GM23338 (cell line): ENCODE data around the gene MUC13. TPM values are rescaled to one million over a fixed set of nuclear protein-coding genes. Genes with fewer than 3 reads are reported as not detected.

Source experiments
- ATAC-seq: fragments of 200-7000 bp; cut with Tn5 transposase; 3 replicates; pipeline ENCODE4 v1.9.1; 2020
- DNase-seq: peaks from one replicate; pipeline ENCODE4 v3.0.0-alpha.2; 2015; ENCODE audit warnings: low spot score
- H2AFZ ChIP-seq: fragments of 200-600 bp; sonication (generic); 2 replicates; pipeline ENCODE4 v1.8.0; 2016; ENCODE audit warnings: antibody characterized with exemption, mild to moderate bottlenecking, moderate library complexity
- H3F3A ChIP-seq: fragments of 200-600 bp; sonication (generic); replicated peaks from 2 replicates; pipeline ENCODE4 v1.8.0; 2017; ENCODE audit warnings: antibody characterized with exemption, mixed run types, low read depth
- H3K27ac ChIP-seq: fragments of 200-600 bp; sonication (generic); 2 replicates; pipeline ENCODE4 v1.6.1; 2016; ENCODE audit warnings: low read depth
- H3K27me3 ChIP-seq: fragments of 200-600 bp; sonication (generic); 2 replicates; pipeline ENCODE4 v1.8.0; 2016; ENCODE audit warnings: mild to moderate bottlenecking, mixed run types, moderate library complexity; ENCODE audit not compliant: insufficient read depth
- H3K36me3 ChIP-seq: fragments of 200-600 bp; sonication (generic); 2 replicates; pipeline ENCODE4 v1.8.0; 2016; ENCODE audit warnings: mild to moderate bottlenecking; ENCODE audit not compliant: insufficient read depth
- H3K4me1 ChIP-seq: fragments of 200-600 bp; sonication (generic); 2 replicates; pipeline ENCODE4 v1.8.0; 2016; ENCODE audit warnings: mild to moderate bottlenecking, moderate library complexity; ENCODE audit not compliant: insufficient read depth
- H3K4me2 ChIP-seq: fragments of 200-600 bp; sonication (generic); 2 replicates; pipeline ENCODE4 v1.7.1; 2017; ENCODE audit warnings: mixed run types
- H3K4me3 ChIP-seq: fragments of 200-600 bp; sonication (generic); 2 replicates; pipeline ENCODE4 v1.6.1; 2016; ENCODE audit warnings: mixed run types
- H3K79me2 ChIP-seq: fragments of 200-600 bp; sonication (generic); replicated peaks from 2 replicates; pipeline ENCODE4 v1.8.0; 2017; ENCODE audit warnings: mild to moderate bottlenecking; ENCODE audit not compliant: insufficient read depth
- H3K9me2 ChIP-seq: fragments of 200-600 bp; sonication (generic); 2 replicates; pipeline ENCODE4 v1.8.0; 2017; ENCODE audit not compliant: insufficient read depth
- H4K20me1 ChIP-seq: fragments of 200-600 bp; sonication (generic); replicated peaks from 2 replicates; pipeline ENCODE4 v1.8.0; 2017; ENCODE audit warnings: mild to moderate bottlenecking; ENCODE audit not compliant: insufficient read depth
- H3K27ac Mint-ChIP-seq: 2 replicates; pipeline ENCODE4 v1.8.0; 2020; ENCODE audit warnings: inconsistent platforms, mild to moderate bottlenecking, moderate library complexity, mixed read lengths
- H3K27me3 Mint-ChIP-seq: 3 replicates; pipeline ENCODE4 v1.8.0; 2022; ENCODE audit warnings: low read depth, mild to moderate bottlenecking, moderate library complexity, mixed read lengths, inconsistent platforms; ENCODE audit not compliant: insufficient read depth, poor library complexity
- H3K36me3 Mint-ChIP-seq: 3 replicates; pipeline ENCODE4 v1.8.0; 2021; ENCODE audit warnings: low read depth, mild to moderate bottlenecking, inconsistent platforms, moderate library complexity, mixed read lengths
- H3K4me1 Mint-ChIP-seq: 3 replicates; pipeline ENCODE4 v1.8.0; 2020; ENCODE audit warnings: mild to moderate bottlenecking, inconsistent platforms, mixed read lengths
- H3K4me3 Mint-ChIP-seq: 3 replicates; pipeline ENCODE4 v1.8.0; 2021; ENCODE audit warnings: moderate library complexity, mild to moderate bottlenecking, inconsistent platforms, mixed read lengths
- H3K9me3 Mint-ChIP-seq: 3 replicates; pipeline ENCODE4 v1.8.0; 2020; ENCODE audit warnings: moderate library complexity, mild to moderate bottlenecking, inconsistent platforms, mixed read lengths
- CREB1 ChIP-seq: fragments of 250-450 bp; sonication (Bioruptor Pico); IDR thresholded peaks from 2 replicates; pipeline ENCODE4 v1.5.0; 2020; ENCODE audit warnings: low read depth, mild to moderate bottlenecking, moderate library complexity
- ETS1 ChIP-seq: IDR thresholded peaks from 2 replicates; pipeline ENCODE4 v1.6.1; 2016; ENCODE audit warnings: antibody characterized with exemption
- EZH2 ChIP-seq: fragments of 200-600 bp; sonication (generic); IDR thresholded peaks from one replicate; pipeline ENCODE4 v1.8.0; 2017; ENCODE audit warnings: antibody characterized with exemption, mild to moderate bottlenecking, low read depth; ENCODE audit not compliant: unreplicated experiment
- EZH2phosphoT487 ChIP-seq: fragments of 200-600 bp; sonication (generic); IDR thresholded peaks from one replicate; pipeline ENCODE4 v1.8.1; 2018; ENCODE audit warnings: antibody characterized with exemption; ENCODE audit not compliant: unreplicated experiment
- JUNB ChIP-seq: IDR thresholded peaks from one replicate; pipeline ENCODE4 v1.6.1; 2016; ENCODE audit warnings: antibody characterized with exemption; ENCODE audit not compliant: unreplicated experiment
- NANOG ChIP-seq: IDR thresholded peaks from 2 replicates; pipeline ENCODE4 v1.6.1; 2016; ENCODE audit warnings: antibody characterized with exemption, borderline replicate concordance
- POLR2AphosphoS5 ChIP-seq: IDR thresholded peaks from 2 replicates; pipeline ENCODE4 v1.6.1; 2016; ENCODE audit warnings: antibody characterized with exemption, low read depth
- ZNF114 ChIP-seq: fragments of 250-450 bp; sonication (Bioruptor Pico); IDR thresholded peaks from 2 replicates; pipeline ENCODE4 v1.5.0; 2020; ENCODE audit warnings: mild to moderate bottlenecking, moderate library complexity
- ZNF331 ChIP-seq: fragments of 250-450 bp; sonication (Bioruptor Pico); IDR thresholded peaks from 2 replicates; pipeline ENCODE4 v1.5.0; 2020; ENCODE audit warnings: low read depth, mild to moderate bottlenecking, moderate library complexity
- polyA plus RNA-seq: library from polyadenylated mRNA; unstranded; fragments of >200 nt; fragmentation: Nextera tagmentation; extraction: Ambion mirVana; gene quantifications from 2 replicates; pipeline ENCODE4 v1.2.1, GENCODE V29; 2016
- total RNA-seq: library from RNA; depleted of rRNA; stranded (reverse); fragments of >200 nt; shearing (Covaris generic); gene quantifications from 2 replicates; pipeline ENCODE4 v1.2.3, GENCODE V29; 2014
- TF ChIP-seq, protein P1 (sequence below): fragments of 250-450 bp; sonication (Bioruptor Pico); IDR thresholded peaks from 2 replicates; pipeline ENCODE4 v1.5.0; 2020; ENCODE audit warnings: mild to moderate bottlenecking, moderate library complexity
- TF ChIP-seq, protein P2 (sequence below): IDR thresholded peaks from one replicate; pipeline ENCODE4 v1.6.1; 2018; ENCODE audit warnings: antibody characterized with exemption; ENCODE audit not compliant: unreplicated experiment

Gene MUC13
- total and polyA plus RNA-seq, 2 experiments from 2014 or later: not detected

DNA sequence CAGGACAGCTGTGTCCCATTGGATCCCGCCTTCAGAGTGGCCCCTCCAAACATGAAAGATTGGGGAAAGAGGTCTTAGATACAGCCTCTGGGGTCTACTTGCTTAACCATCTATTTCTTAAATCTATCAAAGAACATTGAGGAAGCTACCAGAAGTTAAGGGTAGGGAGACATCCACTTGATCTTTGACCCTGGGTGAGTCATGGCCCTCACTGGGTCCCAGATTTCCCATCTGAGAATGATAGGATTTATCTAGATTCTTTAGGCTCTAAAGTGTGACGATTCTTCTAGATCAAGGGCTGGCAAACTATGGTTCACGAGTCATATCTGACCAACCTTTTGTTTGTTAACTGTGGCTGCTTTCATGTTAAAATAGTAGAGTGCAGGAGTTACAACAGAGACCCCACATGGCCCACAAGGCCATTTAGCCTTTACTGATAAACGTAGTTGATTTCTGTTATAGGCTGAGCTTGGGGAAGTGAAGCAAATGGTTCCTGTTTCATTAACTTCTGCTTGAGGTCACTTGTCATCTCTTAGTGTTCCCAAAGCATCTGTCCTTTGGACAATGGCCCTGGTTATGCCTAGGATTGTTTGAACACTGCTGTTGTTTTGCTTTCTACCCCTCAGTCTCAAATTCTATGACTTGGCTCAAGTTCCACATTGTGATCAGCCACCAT, 8.0 kb downstream of the MUC13 start:
- H3K4me1 ChIP-seq: no peaks in the 10 kb centered on the region
- no peaks in the 10 kb centered on the region for H3K9me3 Mint-ChIP-seq
- H3K4me1 Mint-ChIP-seq: no peaks in the 10 kb centered on the region
- TF ChIP-seq ZNF114 (CRISPR knock-in tag) (no peak), CREB1 (CRISPR knock-in tag) (no peak), EZH2phosphoT487 (no peak), ETS1 (no peak), POLR2AphosphoS5 (no peak), EZH2 (no peak), ZNF331 (no peak), JUNB (no peak), NANOG (no peak)
- TF ChIP-seq, protein P1, sequence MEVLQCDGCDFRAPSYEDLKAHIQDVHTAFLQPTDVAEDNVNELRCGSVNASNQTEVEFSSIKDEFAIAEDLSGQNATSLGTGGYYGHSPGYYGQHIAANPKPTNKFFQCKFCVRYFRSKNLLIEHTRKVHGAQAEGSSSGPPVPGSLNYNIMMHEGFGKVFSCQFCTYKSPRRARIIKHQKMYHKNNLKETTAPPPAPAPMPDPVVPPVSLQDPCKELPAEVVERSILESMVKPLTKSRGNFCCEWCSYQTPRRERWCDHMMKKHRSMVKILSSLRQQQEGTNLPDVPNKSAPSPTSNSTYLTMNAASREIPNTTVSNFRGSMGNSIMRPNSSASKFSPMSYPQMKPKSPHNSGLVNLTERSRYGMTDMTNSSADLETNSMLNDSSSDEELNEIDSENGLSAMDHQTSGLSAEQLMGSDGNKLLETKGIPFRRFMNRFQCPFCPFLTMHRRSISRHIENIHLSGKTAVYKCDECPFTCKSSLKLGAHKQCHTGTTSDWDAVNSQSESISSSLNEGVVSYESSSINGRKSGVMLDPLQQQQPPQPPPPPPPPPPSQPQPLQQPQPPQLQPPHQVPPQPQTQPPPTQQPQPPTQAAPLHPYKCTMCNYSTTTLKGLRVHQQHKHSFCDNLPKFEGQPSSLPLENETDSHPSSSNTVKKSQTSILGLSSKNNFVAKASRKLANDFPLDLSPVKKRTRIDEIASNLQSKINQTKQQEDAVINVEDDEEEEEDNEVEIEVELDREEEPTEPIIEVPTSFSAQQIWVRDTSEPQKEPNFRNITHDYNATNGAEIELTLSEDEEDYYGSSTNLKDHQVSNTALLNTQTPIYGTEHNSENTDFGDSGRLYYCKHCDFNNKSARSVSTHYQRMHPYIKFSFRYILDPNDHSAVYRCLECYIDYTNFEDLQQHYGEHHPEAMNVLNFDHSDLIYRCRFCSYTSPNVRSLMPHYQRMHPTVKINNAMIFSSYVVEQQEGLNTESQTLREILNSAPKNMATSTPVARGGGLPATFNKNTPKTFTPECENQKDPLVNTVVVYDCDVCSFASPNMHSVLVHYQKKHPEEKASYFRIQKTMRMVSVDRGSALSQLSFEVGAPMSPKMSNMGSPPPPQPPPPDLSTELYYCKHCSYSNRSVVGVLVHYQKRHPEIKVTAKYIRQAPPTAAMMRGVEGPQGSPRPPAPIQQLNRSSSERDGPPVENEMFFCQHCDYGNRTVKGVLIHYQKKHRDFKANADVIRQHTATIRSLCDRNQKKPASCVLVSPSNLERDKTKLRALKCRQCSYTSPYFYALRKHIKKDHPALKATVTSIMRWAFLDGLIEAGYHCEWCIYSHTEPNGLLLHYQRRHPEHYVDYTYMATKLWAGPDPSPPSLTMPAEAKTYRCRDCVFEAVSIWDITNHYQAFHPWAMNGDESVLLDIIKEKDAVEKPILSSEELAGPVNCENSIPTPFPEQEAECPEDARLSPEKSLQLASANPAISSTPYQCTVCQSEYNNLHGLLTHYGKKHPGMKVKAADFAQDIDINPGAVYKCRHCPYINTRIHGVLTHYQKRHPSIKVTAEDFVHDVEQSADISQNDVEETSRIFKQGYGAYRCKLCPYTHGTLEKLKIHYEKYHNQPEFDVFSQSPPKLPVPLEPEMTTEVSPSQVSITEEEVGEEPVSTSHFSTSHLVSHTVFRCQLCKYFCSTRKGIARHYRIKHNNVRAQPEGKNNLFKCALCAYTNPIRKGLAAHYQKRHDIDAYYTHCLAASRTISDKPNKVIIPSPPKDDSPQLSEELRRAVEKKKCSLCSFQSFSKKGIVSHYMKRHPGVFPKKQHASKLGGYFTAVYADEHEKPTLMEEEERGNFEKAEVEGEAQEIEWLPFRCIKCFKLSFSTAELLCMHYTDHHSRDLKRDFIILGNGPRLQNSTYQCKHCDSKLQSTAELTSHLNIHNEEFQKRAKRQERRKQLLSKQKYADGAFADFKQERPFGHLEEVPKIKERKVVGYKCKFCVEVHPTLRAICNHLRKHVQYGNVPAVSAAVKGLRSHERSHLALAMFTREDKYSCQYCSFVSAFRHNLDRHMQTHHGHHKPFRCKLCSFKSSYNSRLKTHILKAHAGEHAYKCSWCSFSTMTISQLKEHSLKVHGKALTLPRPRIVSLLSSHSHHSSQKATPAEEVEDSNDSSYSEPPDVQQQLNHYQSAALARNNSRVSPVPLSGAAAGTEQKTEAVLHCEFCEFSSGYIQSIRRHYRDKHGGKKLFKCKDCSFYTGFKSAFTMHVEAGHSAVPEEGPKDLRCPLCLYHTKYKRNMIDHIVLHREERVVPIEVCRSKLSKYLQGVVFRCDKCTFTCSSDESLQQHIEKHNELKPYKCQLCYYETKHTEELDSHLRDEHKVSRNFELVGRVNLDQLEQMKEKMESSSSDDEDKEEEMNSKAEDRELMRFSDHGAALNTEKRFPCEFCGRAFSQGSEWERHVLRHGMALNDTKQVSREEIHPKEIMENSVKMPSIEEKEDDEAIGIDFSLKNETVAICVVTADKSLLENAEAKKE (CRISPR knock-in tag): no peak
- TF ChIP-seq, protein P2, sequence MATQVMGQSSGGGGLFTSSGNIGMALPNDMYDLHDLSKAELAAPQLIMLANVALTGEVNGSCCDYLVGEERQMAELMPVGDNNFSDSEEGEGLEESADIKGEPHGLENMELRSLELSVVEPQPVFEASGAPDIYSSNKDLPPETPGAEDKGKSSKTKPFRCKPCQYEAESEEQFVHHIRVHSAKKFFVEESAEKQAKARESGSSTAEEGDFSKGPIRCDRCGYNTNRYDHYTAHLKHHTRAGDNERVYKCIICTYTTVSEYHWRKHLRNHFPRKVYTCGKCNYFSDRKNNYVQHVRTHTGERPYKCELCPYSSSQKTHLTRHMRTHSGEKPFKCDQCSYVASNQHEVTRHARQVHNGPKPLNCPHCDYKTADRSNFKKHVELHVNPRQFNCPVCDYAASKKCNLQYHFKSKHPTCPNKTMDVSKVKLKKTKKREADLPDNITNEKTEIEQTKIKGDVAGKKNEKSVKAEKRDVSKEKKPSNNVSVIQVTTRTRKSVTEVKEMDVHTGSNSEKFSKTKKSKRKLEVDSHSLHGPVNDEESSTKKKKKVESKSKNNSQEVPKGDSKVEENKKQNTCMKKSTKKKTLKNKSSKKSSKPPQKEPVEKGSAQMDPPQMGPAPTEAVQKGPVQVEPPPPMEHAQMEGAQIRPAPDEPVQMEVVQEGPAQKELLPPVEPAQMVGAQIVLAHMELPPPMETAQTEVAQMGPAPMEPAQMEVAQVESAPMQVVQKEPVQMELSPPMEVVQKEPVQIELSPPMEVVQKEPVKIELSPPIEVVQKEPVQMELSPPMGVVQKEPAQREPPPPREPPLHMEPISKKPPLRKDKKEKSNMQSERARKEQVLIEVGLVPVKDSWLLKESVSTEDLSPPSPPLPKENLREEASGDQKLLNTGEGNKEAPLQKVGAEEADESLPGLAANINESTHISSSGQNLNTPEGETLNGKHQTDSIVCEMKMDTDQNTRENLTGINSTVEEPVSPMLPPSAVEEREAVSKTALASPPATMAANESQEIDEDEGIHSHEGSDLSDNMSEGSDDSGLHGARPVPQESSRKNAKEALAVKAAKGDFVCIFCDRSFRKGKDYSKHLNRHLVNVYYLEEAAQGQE: no peak
- H3K27me3 Mint-ChIP-seq: no peaks in the 10 kb centered on the region
- H3K79me2 ChIP-seq: no peaks in the 10 kb centered on the region
- DNase-seq: no peak
- H3K27ac ChIP-seq: no peak overlapping the region
- H4K20me1 ChIP-seq: no peaks in the 10 kb centered on the region
- H3K4me3 Mint-ChIP-seq: no peak overlapping the region
- H3K27me3 ChIP-seq: no peaks in the 10 kb centered on the region
- H3K36me3 ChIP-seq: no peaks in the 10 kb centered on the region
- H3F3A ChIP-seq: no peaks in the 10 kb centered on the region
- no peaks in the 10 kb centered on the region for H3K36me3 Mint-ChIP-seq
- H3K4me3 ChIP-seq: no peak overlapping the region
- no peak overlapping the region for H3K4me2 ChIP-seq
- no peak overlapping the region for H3K27ac Mint-ChIP-seq
- ATAC-seq: no peak
- H2AFZ ChIP-seq: 0 out of 2 replicates have a peak overlapping the region, but pooled peaks have one; percentile 19
- no peaks in the 10 kb centered on the region for H3K9me2 ChIP-seq
